K562 (cell line): ENCODE results near the gene RAMAC. TPM values are rescaled to one million over a fixed set of nuclear protein-coding genes. Genes with fewer than 3 reads are reported as not detected.

Experiments used
- ATAC-seq: fragments of 200-7000 bp; cut with Tn5 transposase; 3 replicates; pipeline ENCODE4 v1.9.1; 2020; ENCODE audit warnings: moderate library complexity
- BruUV-seq: library from RNA; stranded (reverse); fragments of 400-500 nt; replicated peaks from 2 replicates; lab custom pipeline; 2021; lab: Mats Ljungman, UMichigan
- CTCF ChIA-PET: fragments of 300-600 bp; formaldehyde crosslinking; extraction: SDS; loops from one replicate; lab custom pipeline; 2021; ENCODE audit warnings: low intra/inter-chr PET ratio; lab: Yijun Ruan, JAX
- POLR2A ChIA-PET: fragments of 300-600, 350-650 bp; sonication (Branson Sonifier 250); formaldehyde crosslinking; extraction: SDS; loops from one replicate; lab custom pipeline; 2021; ENCODE audit warnings: antibody characterized with exemption, inconsistent platforms; lab: Yijun Ruan, JAX
- DNase-seq, 4 experiments: peaks; one replicate each; pipeline versions ENCODE4 v3.0.0 to v3.0.0-alpha.2; 2011 to 2018; ENCODE audit warnings: low spot score in 3 of 4, mixed read lengths in 3 of 4; ENCODE audit errors: extremely low read depth in 1 of 4
- FAIRE-seq: peaks from 2 replicates; lab custom pipeline; 2011; peaks lifted over from hg19 to GRCh38; lab: Jason Lieb, UNC
- H2AFZ ChIP-seq: 2 replicates; pipeline ENCODE4 v1.6.0; 2011; ENCODE audit warnings: low read depth, low read length, control low read depth, inconsistent platforms
- H3K27ac ChIP-seq: fragments of 200-600 bp; 3 replicates; pipeline ENCODE4 v1.8.0; 2011; ENCODE audit warnings: low read depth, mild to moderate bottlenecking, control low read depth, inconsistent platforms, low read length, moderate library complexity, mixed read lengths; ENCODE audit errors: extremely low read depth
- H3K27me3 ChIP-seq, 2 experiments: fragments of 300-600 bp in 1 of 2; 2 replicates in 1 of 2; 3 replicates in 1 of 2; pipeline versions ENCODE4 v1.6.0 to v1.8.0; 2011; ENCODE audit warnings: inconsistent platforms in 2 of 2, low read length in 2 of 2, mild to moderate bottlenecking in 1 of 2, mixed read lengths in 1 of 2, moderate library complexity in 1 of 2; ENCODE audit not compliant: control insufficient read depth in 2 of 2, insufficient read depth in 2 of 2
- H3K36me3 ChIP-seq: fragments of 300-600 bp; 3 replicates; pipeline ENCODE4 v1.8.0; 2011; ENCODE audit warnings: mild to moderate bottlenecking, low read length, inconsistent platforms; ENCODE audit not compliant: control insufficient read depth, insufficient read depth
- H3K4me1 ChIP-seq, 2 experiments: fragments of 200-600 bp in 1 of 2; replicated peaks in 1 of 2; 2 replicates in 1 of 2; 3 replicates in 1 of 2; pipeline versions ENCODE4 v1.5.1 to v1.8.0; 2011; ENCODE audit warnings: inconsistent platforms in 2 of 2, low read length in 2 of 2, mild to moderate bottlenecking in 1 of 2, mixed read lengths in 1 of 2, moderate library complexity in 1 of 2; ENCODE audit not compliant: control insufficient read depth in 2 of 2, insufficient read depth in 2 of 2
- H3K4me2 ChIP-seq: 2 replicates; pipeline ENCODE4 v1.6.1; 2011; ENCODE audit warnings: low read length, control low read depth, inconsistent platforms, mixed read lengths; ENCODE audit not compliant: insufficient read depth
- H3K4me3 ChIP-seq: fragments of 200-600 bp; sonication (generic), shearing (Covaris generic); 2 replicates; pipeline ENCODE4 v1.5.1; 2016; ENCODE audit warnings: control low read depth, inconsistent platforms
- H3K79me2 ChIP-seq: fragments of 200-600 bp; 3 replicates; pipeline ENCODE4 v1.8.0; 2011; ENCODE audit warnings: low read length, inconsistent platforms; ENCODE audit not compliant: control insufficient read depth, insufficient read depth
- H3K9ac ChIP-seq, 2 experiments: 2 replicates each; pipeline versions ENCODE4 v1.6.0 to v1.6.1; 2011; ENCODE audit warnings: low read depth in 2 of 2, low read length in 2 of 2, control low read depth in 1 of 2, inconsistent platforms in 1 of 2, mild to moderate bottlenecking in 1 of 2, mixed read lengths in 1 of 2; ENCODE audit not compliant: insufficient read depth in 1 of 2
- H3K9me1 ChIP-seq: one replicate; pipeline ENCODE4 v1.6.0; 2011; ENCODE audit warnings: inconsistent platforms, mild to moderate bottlenecking, low read length, moderate library complexity; ENCODE audit not compliant: control insufficient read depth, insufficient read depth
- H3K9me3 ChIP-seq: replicated peaks from 2 replicates; pipeline ENCODE4 v1.5.1; 2011; ENCODE audit warnings: low read depth, low read length, inconsistent platforms; ENCODE audit not compliant: control insufficient read depth, insufficient read depth
- H4K20me1 ChIP-seq: replicated peaks from 2 replicates; pipeline ENCODE4 v1.6.1; 2011; ENCODE audit warnings: low read length, inconsistent platforms, mixed read lengths; ENCODE audit not compliant: control insufficient read depth, insufficient read depth
- KDM2B ChIP-seq: fragments of 250-450 bp; sonication (Bioruptor Pico); IDR thresholded peaks from 2 replicates; pipeline ENCODE4 v1.8.0; 2021; ENCODE audit warnings: mild to moderate bottlenecking, moderate library complexity
- KDM5B ChIP-seq: fragments of 200-600 bp; sonication (generic); IDR thresholded peaks from 2 replicates; pipeline ENCODE4 v1.6.1; 2012; ENCODE audit warnings: low read depth, mild to moderate bottlenecking, moderate library complexity, low read length, control low read depth, inconsistent platforms; ENCODE audit not compliant: insufficient replicate concordance
- MNT ChIP-seq, 2 experiments: fragments of 450-650 bp; conservative IDR thresholded peaks; 2 replicates each; pipeline ENCODE4 v1.6.1; 2017; ENCODE audit warnings: mild to moderate bottlenecking in 2 of 2, moderate library complexity in 2 of 2
- MYNN ChIP-seq, 2 experiments: sonication (generic); formaldehyde crosslinking in 1 of 2; IDR thresholded peaks; 2 replicates each; pipeline versions ENCODE4 v1.5.0 to v1.6.1; 2016 to 2020; ENCODE audit warnings: antibody characterized with exemption in 1 of 2, missing genetic modification reagents in 1 of 2
- NR2C2 ChIP-seq, 2 experiments: fragments of 200-800 bp in 1 of 2; sonication (Bioruptor generic) in 1 of 2; sonication (generic) in 1 of 2; formaldehyde crosslinking in 1 of 2; IDR thresholded peaks; 2 replicates each; pipeline versions ENCODE4 v1.6.1 to v1.8.0; 2016 to 2022; ENCODE audit warnings: mild to moderate bottlenecking in 1 of 2, missing compliant biosample characterization in 1 of 2, missing genetic modification characterization in 1 of 2, missing genetic modification reagents in 1 of 2
- PHF20 ChIP-seq: fragments of 450-650 bp; IDR thresholded peaks from 2 replicates; pipeline ENCODE4 v1.6.1; 2018; ENCODE audit not compliant: partially characterized antibody
- PHF8 ChIP-seq: fragments of 200-600 bp; sonication (generic); IDR thresholded peaks from 2 replicates; pipeline ENCODE4 v1.6.1; 2012; ENCODE audit warnings: mixed run types, mild to moderate bottlenecking, inconsistent platforms, low read length, moderate library complexity, borderline replicate concordance
- PML ChIP-seq: IDR thresholded peaks from 2 replicates; pipeline ENCODE4 v1.6.1; 2012; ENCODE audit warnings: low read length, inconsistent platforms
- TAF1 ChIP-seq: IDR thresholded peaks from 2 replicates; pipeline ENCODE4 v1.6.1; 2011; ENCODE audit warnings: mild to moderate bottlenecking, low read length, moderate library complexity; ENCODE audit not compliant: insufficient read depth, control insufficient read depth, severe bottlenecking; ENCODE audit errors: extremely low read depth
- ZBTB1 ChIP-seq: sonication (generic); formaldehyde crosslinking; IDR thresholded peaks from 2 replicates; pipeline ENCODE4 v1.8.1; 2023; ENCODE audit warnings: missing genetic modification reagents, low read depth, mild to moderate bottlenecking, borderline replicate concordance
- ZNF253 ChIP-seq: fragments of 250-450 bp; sonication (Bioruptor Pico); conservative IDR thresholded peaks from 2 replicates; pipeline ENCODE4 v1.6.1; 2021; ENCODE audit warnings: mild to moderate bottlenecking
- WGBS: fragments of 100-300 bp; shearing (Covaris generic); methylation state at CpG from one replicate; pipeline ENCODE4 v1.1.6; 2016; ENCODE audit warnings: low coverage, mixed read lengths; ENCODE audit not compliant: insufficient coverage; ENCODE audit errors: missing lambda C conversion rate; 5-methylcytosine and 5-hydroxymethylcytosine counted together
- in situ Hi-C: fragments of 300-500 bp; cut with MboI; formaldehyde crosslinking; loops from 4 replicates; pipeline ENCODE4 v1.15.0; 2018; ENCODE audit warnings: inconsistent platforms, mixed read lengths
- intact Hi-C: fragments of 100-400 bp; cut with micrococcal nuclease; formaldehyde crosslinking; loops from 2 replicates; pipeline ENCODE4 v1.14.2; 2022
- polyA plus RNA-seq, 8 experiments: library from polyadenylated mRNA; depleted of rRNA in 4 of 8; stranded (reverse) in 5 of 8; unstranded in 3 of 8; fragments of >200 nt; fragmentation: Nextera tagmentation in 2 of 8; fragmentation: Illumina TruSeq in 1 of 8; extraction: Ambion mirVana in 2 of 8; extraction: Trizol in 1 of 8; gene quantifications; 2 replicates each; pipeline versions ENCODE4 v1.2.1 to v1.2.3, GENCODE V29; 2011 to 2014; ENCODE audit warnings: inconsistent platforms in 1 of 8, missing spikeins in 1 of 8
- total RNA-seq, 7 experiments: library from RNA; depleted of rRNA in 6 of 7; stranded (reverse); fragments of >200 nt in 6 of 7; fragmentation: Illumina TruSeq in 2 of 7; extraction: Trizol in 2 of 7; gene quantifications; 2 replicates each; pipeline versions ENCODE4 v1.2.1 to v1.2.3, GENCODE V29; 2011 to 2021; ENCODE audit warnings: low replicate concordance in 1 of 7
- TF ChIP-seq, protein P1 (sequence below): fragments of 200-800 bp; sonication (Bioruptor generic); IDR thresholded peaks from 2 replicates; pipeline ENCODE4 v1.6.1; 2017; ENCODE audit warnings: missing genetic modification characterization, missing compliant biosample characterization
- TF ChIP-seq, protein P2 (sequence below): fragments of 450-650 bp; IDR thresholded peaks from 2 replicates; pipeline ENCODE4 v1.6.1; 2016; ENCODE audit warnings: borderline replicate concordance

The RAMAC gene
- total and polyA plus RNA-seq, 9 of the 15 experiments (the other 6 are each of a cell fraction or from before 2014, with no cell fraction given), result 26.9 to 108 (median 38.4) TPM

DNA sequence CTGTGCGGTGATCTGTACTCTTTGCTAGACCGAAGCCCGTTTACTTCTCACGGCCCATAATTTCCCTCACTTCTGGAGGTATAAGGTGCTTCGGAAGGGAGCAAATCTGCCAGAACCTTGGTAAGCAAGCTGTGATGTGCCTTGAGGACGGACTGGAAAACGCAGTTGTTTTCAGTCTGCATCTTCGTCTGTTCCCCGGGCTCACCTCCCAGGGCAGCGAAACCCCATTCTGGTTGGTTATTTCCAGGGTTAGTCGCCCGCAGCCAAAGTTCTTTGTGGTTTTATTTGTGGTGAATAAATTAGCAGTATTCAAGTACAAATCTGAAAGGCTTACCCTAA, 401 bp downstream of the RAMAC start:
- intact Hi-C loops (loop anchor here (1.0 kb wide), 1 partner anchor 137 kb away; no protein-coding TSS in a partner anchor), in situ Hi-C loops (loop anchor here (10.0 kb wide), 1 partner anchor 132 kb away; no protein-coding TSS in a partner anchor)
- peak; percentile 73 for ATAC-seq

More for the DNA sequence above, 401 bp downstream of the RAMAC start:
- BruUV-seq, result TSS peak; percentile 79
- Histone ChIP-seq H2AFZ (peak overlapping the region; percentile 100), H3K4me2 (peak overlapping the region; percentile 99), H3K27me3 (no peaks in the 10 kb centered on the region), H4K20me1 (no peaks in the 10 kb centered on the region), H3K36me3 (peaks cover 26% of the 10 kb centered on the region; the same call in 2 of the 3 replicates), H3K27ac (peak overlapping the region; percentile 75), H3K9me1 (no peaks in the 10 kb centered on the region), H3K9me3 (peaks cover 5% of the 10 kb centered on the region), H3K9ac (peak overlapping the region; percentile 90 to 95), H3K79me2 (peaks cover 14% of the 10 kb centered on the region), H3K4me3 (peak overlapping the region; percentile 77)
- ChIA-PET CTCF (no interaction called here), POLR2A (interaction anchor here (0.6 to 2.1 kb wide), 6 partner anchors 9 to 446 kb away, joined by 3 to 5 read pairs (median 4); partner anchors contain the start of gene RPS17)
- FAIRE-seq (no peak), DNase-seq (peak in 1 of 4 experiments; percentile 42)
- 2% methylated on average over 11 of the region's 12 CpGs for WGBS
- TF ChIP-seq, protein P1, sequence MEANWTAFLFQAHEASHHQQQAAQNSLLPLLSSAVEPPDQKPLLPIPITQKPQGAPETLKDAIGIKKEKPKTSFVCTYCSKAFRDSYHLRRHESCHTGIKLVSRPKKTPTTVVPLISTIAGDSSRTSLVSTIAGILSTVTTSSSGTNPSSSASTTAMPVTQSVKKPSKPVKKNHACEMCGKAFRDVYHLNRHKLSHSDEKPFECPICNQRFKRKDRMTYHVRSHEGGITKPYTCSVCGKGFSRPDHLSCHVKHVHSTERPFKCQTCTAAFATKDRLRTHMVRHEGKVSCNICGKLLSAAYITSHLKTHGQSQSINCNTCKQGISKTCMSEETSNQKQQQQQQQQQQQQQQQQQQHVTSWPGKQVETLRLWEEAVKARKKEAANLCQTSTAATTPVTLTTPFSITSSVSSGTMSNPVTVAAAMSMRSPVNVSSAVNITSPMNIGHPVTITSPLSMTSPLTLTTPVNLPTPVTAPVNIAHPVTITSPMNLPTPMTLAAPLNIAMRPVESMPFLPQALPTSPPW (CRISPR knock-in tag), result 0 out of 2 replicates have a peak, but pooled peaks have one; percentile 8
- TF ChIP-seq ZBTB1 (CRISPR knock-in tag) (peak; percentile 73; the same call in 1 of the 2 replicates), TAF1 (peak; percentile 16), PHF20 (no peak), KDM5B (peak; percentile 38), KDM2B (no peak), PHF8 (0 out of 2 replicates have a peak, but pooled peaks have one; percentile 9), ZNF253 (CRISPR knock-in tag) (no peak), PML (no peak), NR2C2 (CRISPR knock-in tag; IDR thresholded peaks at IDR 0.05) (no peak), NR2C2 (tag; IDR thresholded peaks at IDR 0.05) (peak; percentile 70; the same call in 1 of the 2 replicates), MYNN (IDR thresholded peaks at IDR 0.05) (no peak), MYNN (CRISPR knock-in tag; IDR thresholded peaks at IDR 0.05) (no peak), MNT (conservative IDR thresholded peaks at IDR 0.05) (0 out of 4 replicates have a peak, but pooled peaks of 1 of the 2 experiments have one; percentile 5)
- TF ChIP-seq, protein P2, sequence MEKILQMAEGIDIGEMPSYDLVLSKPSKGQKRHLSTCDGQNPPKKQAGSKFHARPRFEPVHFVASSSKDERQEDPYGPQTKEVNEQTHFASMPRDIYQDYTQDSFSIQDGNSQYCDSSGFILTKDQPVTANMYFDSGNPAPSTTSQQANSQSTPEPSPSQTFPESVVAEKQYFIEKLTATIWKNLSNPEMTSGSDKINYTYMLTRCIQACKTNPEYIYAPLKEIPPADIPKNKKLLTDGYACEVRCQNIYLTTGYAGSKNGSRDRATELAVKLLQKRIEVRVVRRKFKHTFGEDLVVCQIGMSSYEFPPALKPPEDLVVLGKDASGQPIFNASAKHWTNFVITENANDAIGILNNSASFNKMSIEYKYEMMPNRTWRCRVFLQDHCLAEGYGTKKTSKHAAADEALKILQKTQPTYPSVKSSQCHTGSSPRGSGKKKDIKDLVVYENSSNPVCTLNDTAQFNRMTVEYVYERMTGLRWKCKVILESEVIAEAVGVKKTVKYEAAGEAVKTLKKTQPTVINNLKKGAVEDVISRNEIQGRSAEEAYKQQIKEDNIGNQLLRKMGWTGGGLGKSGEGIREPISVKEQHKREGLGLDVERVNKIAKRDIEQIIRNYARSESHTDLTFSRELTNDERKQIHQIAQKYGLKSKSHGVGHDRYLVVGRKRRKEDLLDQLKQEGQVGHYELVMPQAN, result 0 out of 2 replicates have a peak, but pooled peaks have one; percentile 1
- TF ChIP-seq, all 486 proteins: peak for 8
- peaks cover 0 to 5% of the 10 kb centered on the region in 2 experiments; a peak in 3 of 5 replicates for H3K4me1 ChIP-seq
